Measurements from ENCODE around the gene B4GALNT1.
"Not testable (repeated sequence)": the region's sequence is repeated elsewhere in the genome, so short reads cannot be mapped to it uniquely, and the experiment has no call there.

The B4GALNT1 gene

DNA sequence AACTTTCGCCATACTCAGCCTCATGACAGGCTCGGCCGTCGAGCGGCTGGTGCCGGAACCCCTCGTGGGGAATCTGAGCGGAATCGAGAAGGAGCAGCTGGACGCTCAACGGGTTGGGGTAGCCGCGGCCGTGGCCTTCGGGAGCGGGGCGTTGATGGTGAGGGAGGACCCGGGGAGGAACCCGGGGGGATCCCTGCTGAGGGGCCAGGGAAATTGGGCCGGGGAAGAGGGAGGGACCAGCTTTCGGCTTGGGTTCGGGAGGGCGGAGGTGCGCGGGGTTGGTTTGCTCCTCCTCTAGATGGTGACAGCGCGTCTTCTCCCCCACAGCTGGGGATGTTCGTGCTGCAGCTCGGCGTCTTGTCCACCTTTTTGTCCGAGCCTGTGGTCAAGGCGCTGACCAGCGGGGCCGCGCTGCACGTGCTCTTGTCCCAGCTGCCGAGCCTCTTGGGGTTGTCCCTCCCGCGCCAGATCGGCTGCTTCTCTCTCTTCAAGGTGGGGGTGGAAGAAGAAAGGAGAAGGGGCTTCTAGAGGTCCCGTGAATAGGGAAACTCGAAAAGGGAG, 12.0 kb downstream of the B4GALNT1 start:
- DNase-seq (ENCODE audit: low read depth, low spot score): no peak

DNA sequence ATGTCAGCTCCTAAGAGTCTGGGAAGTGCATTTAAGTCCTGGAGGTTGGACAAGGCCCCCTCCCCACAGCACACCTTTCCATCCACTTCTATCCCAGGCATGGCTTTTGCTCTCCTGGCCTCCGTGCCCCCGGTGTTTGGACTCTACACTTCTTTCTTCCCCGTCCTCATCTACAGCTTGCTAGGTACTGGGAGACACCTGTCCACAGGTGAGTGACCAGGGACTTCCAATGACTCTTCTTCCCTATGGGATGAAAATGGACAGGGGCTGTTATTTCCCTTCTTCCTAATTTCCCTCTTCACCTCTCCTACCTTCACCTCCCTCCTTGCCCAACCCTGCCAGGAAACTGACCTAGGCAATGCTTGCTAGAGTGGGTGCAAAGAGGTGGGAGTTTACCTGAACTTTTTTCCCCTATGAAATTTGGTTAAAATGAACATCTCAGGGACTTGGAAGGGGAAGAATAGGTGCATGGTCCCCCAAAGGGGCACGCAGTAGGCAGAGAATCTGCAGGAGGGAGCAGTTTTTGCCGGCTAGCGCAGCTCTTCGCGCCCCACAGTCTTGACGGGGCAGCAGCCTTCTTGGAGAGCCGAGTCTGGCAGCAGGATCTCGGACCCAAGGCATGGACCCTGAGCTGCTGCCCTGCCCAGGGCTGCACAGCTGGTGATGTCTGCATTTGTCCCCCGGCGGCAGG, 12.6 kb downstream of the B4GALNT1 start:
- DNase-seq (ENCODE audit: low read depth, low spot score): no peak

DNA sequence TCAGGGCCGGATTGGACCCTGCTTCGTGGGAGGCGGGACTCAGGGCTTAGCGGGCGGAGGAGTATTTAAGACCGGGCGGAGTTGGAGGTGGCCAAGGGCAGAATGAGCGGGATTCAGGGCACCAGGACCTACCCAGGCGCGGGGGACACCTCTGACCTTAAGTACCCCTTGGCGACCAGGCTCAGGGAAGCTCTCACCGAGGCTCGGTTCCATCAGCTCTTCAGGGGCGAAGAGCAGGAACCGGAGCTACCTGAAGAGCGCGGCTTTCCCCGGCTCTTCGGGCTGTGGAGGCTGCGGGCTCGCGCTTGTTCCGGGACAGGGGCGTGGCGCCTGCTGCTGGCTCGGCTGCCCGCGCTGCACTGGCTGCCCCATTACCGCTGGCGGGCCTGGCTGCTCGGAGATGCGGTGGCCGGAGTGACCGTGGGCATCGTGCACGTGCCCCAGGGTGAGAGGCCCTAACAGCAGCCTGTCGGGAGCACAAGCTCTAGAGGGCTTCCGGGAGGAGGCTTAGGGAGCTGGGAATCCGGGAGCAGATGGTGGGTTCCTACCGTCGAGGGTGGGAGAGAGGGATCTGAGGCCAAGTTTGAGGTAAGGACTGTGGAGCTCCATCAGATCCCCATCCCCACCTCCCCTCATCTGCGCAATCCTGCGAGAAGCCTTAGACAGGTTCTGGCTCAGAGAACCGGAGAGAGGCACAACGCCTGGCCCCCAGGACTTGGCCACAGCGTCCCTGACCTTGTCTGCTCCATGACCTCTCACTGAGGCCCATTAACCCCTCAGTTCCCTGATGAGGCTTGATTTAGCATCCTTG, 13.4 kb downstream of the B4GALNT1 start:
- DNase-seq (ENCODE audit: low read depth, low spot score): no peak

DNA sequence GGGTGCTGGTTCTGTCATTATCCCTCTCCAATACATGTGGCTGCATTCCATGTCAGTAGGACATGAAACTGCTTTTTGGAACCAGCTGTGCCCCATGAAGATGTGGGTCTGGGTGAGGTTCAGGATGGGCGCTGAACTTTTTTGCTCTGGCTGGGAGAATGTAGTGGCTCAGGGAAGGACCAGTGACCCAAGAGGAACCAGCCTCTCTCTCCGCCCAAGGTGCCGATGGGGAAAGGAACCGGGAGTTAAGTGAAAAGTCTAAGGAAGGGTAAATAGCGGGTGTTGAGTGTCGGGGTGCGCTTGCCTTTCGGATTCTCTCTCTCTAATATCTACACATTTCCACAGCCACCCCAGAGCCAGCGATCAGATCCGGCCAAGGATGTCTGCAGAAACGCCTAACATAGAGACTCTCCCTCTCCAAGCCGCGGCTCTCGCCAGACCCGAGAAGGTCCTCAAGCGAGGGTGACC, 14.0 kb downstream of the B4GALNT1 start:
- DNase-seq (ENCODE audit: low read depth, low spot score): no peak

DNA sequence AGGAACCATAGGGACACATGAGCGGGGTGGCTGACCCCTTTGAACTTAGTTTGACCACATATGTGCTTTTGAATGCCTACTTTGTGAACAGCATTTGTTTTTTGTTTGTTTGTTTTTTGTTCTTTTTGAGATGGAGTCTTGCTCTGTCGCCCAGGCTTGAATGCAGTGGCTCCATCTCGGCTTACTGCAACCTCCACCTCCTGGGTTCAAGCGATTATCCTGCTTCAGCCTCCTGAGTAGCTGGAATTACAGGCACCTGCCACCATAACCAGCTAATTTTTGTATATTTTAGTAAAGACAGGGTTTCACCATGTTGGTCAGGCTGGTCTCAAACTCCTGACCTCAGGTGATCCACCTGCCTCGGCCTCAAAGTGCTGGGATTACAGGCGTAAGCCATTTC, 14.6 kb downstream of the B4GALNT1 start:
- DNase-seq (ENCODE audit: low read depth, low spot score): not testable (repeated sequence)

DNA sequence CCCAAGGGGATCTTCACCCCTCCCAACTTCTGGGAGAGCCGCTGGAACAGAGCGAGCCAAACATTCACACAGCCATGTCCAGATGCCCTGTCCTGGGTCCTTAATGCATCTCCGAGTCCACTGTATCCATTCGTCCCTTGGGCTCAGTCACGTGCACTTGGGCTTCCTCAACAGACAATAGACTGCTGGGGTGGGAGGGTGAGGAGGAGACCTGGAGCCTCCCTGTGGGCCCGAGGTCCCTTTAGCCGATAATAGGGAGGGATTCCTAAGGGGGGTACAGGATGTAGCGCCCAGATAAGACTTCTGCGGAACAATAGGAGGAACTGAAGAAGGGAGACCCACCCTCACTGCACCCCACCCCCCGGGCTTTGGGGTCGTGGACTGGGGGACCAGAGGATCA, 15.1 kb downstream of the B4GALNT1 start:
- DNase-seq (ENCODE audit: low read depth, low spot score): no peak

DNA sequence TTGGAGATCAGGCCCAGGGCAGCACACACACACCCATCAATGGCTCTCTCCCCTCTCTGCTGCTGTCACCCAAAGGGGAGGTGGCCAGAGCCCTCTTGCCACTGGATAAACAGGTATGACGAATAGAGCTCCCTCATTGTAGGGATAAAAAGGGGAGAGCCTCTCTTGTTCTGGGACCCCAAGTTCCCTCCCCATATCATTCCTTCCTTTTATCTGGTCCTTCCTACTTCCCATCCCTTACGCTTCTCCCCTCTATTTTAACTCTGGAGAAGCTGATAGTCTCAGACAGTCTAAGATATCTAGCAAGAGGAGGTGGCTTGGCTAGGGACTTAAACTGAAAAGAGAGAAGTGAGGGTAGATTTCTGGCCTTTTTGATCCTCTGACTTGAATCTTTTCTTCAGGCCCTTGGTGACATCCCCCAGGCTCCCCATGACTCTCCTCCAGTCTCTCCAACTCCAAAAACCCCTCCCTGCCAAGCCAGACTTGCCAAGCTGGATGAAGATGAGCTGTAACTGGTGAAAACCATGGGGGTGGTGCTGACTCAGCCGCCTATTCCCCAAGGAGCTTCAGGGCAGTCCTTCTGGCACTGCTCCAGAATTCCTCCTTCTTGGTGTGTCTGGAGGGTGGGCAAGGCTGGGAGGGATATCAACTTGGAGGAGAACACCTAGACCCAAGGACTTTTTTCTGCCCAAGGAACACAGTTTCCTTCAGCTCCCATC, 16.5 kb downstream of the B4GALNT1 start:
- DNase-seq (ENCODE audit: low read depth, low spot score): no peak

DNA sequence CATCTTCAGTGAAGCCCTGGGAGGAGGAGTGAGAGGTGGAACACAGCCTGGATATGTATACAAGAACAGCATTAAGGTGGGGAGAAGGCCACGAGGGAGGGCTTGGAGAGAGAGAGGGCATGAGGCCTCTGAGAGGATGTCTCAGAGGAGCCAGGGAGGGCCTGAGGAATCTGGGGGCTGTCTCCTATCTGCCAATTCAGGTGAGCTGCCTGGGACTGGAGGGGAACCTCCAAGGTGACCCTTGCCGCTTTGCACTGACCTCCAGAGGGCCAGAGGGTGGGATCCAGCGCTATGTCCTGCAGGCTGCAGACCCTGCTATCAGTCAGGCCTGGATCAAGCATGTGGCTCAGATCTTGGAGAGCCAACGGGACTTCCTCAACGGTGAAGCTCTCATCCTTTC, 17.4 kb downstream of the B4GALNT1 start:
- no peak for DNase-seq (ENCODE audit: low read depth, low spot score)

DNA sequence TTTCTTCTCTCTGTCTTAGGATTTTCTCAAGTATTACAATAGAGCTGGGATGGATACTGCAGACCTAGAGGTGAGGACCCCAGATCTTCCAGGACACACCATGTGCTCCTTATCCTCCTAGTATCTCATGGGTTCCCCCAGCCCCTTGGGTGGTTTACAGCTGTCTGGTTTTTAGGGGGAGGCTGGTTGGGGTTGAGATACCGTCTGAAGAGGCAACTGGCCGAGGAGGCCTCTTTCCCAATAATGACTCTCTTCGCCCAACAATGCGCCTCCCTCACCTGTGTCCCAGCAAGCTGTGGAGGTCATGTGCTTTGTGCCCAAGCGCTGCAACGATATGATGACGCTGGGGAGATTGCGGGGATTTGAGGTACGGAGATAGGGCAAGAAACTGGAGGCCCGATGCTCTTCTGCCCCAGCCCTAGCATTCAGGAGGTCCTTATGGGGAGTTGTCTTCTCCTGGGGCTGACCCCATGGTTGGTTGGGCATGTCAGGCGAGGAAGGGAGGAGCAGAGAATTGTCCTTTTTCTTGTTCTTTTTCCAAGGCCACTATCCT, 18.0 kb downstream of the B4GALNT1 start:
- DNase-seq (ENCODE audit: low read depth, low spot score): no peak

DNA sequence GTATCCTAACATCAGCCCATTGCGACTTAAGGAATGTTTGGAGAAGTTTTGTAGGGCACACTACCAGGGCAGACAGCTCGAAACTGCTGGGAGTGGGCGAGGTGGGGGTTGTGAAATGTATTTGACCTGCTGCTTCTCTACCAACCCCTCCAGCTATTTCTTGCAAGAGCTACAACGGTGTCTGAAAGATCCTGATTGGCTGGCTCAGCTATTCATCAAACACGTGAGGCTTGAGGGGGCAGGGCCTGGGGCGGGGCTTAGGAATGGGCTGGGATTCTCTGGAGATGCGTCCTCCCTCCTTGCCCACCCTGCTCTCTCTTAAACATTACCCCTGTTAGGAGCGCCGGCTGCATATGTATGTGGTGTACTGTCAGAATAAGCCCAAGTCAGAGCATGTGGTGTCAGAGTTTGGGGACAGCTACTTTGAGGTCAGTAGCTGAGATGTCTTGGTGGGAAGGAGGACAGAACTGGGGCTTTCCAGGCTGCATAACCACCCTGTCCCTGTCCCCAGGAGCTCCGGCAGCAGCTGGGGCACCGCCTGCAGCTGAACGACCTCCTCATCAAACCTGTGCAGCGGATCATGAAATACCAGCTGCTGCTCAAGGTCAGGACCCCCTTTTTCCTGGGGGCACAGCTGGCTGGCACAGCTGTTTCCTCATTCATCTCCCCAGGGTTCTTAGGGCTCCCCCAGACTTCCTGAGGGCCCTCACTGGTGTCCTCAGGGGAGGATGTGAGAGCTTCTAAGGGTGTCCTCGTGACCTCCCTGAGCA, 18.6 kb downstream of the B4GALNT1 start:
- no peak for DNase-seq (ENCODE audit: low read depth, low spot score)

DNA sequence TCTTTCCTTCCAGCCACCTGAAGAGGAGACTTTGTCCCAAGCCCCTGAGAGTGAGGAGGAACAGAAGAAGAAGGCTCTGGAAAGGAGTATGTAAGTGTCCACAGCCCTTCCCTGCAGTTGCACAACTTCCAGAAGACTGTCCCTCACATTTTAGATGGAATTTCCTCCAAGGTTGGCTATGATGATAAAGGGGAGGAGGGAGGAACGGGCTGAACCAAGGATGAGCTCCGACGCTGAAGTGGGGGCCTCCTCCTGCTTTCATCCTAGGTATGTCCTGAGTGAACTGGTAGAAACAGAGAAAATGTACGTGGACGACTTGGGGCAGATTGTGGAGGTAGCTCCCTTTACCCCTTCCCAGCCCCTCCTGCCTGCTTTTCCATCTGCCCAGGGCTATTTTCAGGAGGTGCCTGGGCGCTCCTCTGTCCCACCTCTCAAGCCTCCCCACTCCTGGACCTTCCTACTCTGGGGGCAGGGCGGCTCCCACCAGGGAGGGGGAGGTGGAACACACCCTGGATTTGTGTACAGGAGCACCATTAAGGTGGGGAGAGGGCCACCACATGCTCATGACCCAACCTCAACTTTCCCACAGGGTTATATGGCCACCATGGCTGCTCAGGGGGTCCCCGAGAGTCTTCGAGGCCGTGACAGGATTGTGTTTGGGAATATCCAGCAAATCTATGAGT, 19.4 kb downstream of the B4GALNT1 start:
- no peak for DNase-seq (ENCODE audit: low read depth, low spot score)

DNA sequence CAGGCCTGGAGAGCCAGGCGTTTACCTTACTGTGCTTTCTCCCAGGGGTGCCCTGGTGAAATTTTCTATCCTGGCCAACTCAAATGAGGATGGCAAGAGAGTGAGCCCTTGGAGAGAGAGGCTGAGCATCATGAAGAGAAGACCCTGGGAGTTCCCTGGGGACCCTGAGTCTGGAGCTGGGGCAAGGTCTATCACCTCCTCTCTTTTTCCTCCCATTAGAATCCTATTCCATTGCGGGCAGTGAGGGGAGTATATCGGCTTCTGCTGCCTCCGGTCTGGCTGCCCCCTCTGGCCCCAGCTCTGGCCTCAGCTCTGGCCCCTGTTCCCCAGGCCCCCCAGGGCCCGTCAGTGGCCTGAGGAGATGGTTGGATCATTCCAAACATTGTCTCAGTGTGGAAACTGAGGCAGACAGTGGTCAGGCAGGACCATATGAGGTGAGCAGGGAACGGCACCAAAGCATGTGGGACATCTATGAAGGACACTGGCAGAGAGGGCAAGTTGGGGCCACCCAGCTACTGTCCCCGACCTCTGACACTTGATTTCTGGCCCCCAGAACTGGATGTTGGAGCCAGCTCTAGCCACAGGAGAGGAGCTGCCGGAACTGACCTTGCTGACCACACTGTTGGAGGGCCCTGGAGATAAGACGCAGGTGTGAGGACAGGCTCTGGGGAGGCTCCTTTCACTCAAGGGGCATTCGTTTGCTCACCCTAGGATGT, 20.1 kb downstream of the B4GALNT1 start:
- DNase-seq (ENCODE audit: low read depth, low spot score): no peak

DNA sequence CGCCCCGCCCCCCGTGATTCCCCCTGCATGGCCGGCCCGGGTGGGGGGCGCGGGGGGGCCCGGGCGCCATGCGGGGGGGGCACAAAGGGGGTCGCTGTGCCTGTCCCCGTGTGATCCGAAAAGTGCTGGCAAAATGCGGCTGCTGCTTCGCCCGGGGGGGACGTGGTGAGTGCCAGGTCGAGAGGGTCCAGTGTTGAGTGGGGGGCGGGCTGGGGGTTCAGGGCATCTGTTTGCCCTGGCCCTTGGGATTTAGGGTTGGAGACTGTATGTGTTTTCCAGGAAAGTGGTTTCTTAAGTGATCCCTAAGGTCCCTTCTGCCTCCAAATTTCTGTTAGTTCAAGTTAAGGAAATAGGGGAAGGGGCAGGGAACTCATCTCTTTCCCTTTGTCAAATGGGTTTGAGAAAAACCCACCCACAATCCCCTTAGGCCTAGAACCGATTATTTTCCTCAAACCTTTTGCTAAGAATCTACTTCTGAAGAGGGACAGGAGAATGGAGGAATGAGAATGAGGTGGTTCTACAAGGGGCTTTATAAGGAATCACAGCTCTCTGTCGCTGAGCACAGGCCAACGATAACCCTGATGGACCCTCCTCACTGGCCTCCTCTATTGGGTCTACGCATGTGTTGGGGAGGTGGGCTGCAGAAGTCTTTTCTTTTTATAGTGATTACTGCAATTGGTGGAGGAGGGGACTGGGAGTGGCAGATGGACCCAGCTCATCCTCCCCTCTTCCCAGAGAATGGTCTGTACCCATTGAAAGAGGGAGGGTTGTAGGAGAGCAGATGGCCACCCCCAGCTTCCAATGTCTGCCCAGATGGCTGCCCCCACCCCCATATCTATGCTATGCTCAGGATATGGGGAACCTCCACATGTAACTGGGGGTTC, 20.9 kb downstream of the B4GALNT1 start:
- no peak for DNase-seq (ENCODE audit: low read depth, low spot score)

DNA sequence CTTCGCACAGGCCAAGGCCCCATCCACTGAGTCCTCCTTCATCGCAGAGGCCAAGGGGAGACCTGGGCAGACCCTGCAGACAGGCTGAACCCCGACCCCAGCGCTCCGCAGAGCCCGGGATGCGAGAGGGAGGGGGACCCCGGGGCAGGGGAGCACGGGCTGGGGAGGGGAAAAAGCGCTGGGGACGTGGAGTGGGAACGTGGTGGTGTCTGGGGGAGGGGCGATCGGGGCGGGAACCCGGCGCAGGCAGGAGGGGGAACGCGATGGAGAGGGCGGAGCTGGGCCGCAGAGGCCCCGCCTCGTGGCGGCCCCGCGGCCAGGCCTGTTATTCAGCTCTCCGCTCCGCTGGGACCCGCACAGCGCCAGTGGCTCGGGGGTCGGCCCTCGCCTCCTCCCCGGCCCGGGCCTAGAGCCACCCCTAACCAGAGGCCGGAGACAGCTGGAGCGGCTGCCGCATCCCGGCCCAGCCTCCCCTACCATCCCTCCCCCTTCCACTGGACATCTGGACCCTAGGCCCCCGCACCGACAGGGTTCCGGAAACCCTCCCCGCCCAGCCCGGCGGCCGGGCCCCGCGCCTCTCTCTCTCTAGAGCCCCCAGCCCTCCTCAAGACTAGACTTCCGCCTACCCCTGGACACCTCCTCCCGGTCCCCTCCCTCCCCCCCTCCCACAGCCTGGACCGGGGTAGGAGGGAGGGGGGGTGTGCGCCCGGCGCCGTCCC, 21.7 kb downstream of the B4GALNT1 start, which contains the start of gene ARHGEF25:
Gene ARHGEF25, plus strand, starts transcription at position 328 of the 719 bp plus-strand sequence. CDS start 460 bp downstream, outside the sequence.
- no peak for DNase-seq (ENCODE audit: low read depth, low spot score)

DNA sequence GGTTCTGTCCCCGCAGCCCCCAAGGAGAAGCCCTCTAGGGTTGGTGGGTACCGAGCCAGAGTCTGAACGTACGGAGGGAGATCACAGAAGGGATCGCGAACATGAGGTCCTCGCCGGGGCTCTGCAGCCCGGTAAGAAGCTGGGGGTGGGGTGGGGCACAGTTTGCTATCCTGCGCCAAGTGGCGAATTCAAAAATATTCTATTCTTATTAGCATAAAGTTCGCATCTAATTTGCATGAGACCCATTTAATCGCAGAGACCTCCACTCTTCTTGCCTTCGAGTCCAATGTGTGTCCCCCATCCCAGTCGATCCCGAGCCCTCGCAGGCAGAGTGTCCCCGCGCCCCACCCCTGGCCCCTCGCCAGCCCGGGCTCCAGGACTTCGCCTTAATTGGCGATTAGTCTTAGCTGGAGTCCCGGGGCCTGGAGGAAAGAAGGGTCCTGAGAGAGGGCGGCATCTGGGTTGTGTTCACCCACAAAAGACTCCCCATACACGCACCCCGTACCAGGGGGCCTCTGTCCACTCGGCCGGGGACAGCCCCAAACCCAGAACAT, 22.4 kb downstream of the B4GALNT1 start:
- DNase-seq (ENCODE audit: low read depth, low spot score): no peak

DNA sequence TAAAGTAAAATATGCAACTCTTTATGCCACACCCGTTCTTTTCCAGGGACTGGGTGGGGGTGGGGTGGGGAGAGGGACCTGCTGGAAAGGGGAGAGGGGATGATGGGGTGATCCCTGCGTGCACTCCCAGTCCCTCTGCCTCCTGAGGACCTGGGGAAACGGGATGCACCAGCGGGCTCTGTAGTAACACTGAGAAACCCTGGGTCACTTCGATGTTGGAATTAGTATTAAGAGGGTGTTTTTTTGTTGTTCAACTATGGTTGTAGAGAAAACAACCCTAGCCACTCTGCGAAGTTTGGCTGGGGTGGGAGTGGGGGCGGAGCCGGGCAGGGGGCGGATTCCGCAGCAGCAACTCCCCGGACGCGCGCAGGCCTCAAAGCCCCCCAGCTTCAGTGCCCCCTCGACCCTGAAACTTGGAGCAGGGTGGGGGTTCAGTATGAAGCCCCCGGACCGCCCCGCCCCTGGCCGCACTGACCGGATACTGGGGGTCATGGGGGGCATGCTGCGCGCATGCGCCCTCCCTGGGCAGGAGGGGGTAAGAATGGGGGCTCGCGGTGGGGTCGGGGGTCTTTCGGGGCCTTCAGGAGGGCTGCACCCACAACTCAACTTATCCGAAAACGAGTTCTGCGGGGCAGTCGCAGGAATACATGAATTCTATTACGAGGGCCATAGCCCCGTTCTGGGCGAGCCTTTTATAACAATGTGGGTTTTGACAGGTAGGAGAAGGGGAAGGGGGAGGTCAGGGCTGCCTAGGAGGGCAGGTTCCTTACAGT, 23.0 kb downstream of the B4GALNT1 start:
- no peak for DNase-seq (ENCODE audit: low read depth, low spot score)

Data from activated naive CD8-positive, alpha-beta T cell treated with anti-CD3 and anti-CD28 coated beads, Interleukin-2, amount 50 U/mL, for 16 hours (primary cell).